Activated CD8-positive, alpha-beta T cell treated with anti-CD3 and anti-CD28 coated beads for 36 hours (primary cell): ENCODE results near the gene SIGLEC5. TPM values are rescaled to one million over a fixed set of nuclear protein-coding genes. Genes with fewer than 3 reads are reported as not detected.

Source experiments
- ATAC-seq: fragments of 200-7000 bp; cut with Tn5 transposase; one replicate; pipeline ENCODE4 v1.10.0; 2021; ENCODE audit warnings: mild to moderate bottlenecking, moderate library complexity
- CTCF ChIA-PET: fragments of 350-600 bp; sonication (Branson Sonifier 250); formaldehyde crosslinking; loops from one replicate; lab custom pipeline; 2021; ENCODE audit warnings: antibody characterized with exemption; lab: Charles Lee
- POLR2A ChIA-PET: fragments of 350-600 bp; sonication (Branson Sonifier 250); formaldehyde crosslinking; loops from one replicate; lab custom pipeline; 2021; ENCODE audit warnings: antibody characterized with exemption; lab: Charles Lee
- DNase-seq: peaks from one replicate; pipeline ENCODE4 v3.0.0-alpha.2; 2020
- H3K27ac Mint-ChIP-seq: one replicate; pipeline ENCODE4 v1.8.0; 2021; ENCODE audit warnings: mild to moderate bottlenecking, mixed read lengths
- H3K27me3 Mint-ChIP-seq: one replicate; pipeline ENCODE4 v1.8.0; 2021; ENCODE audit warnings: mixed read lengths
- H3K36me3 Mint-ChIP-seq: one replicate; pipeline ENCODE4 v1.8.0; 2021; ENCODE audit warnings: low read depth, mixed read lengths
- H3K4me1 Mint-ChIP-seq: one replicate; pipeline ENCODE4 v1.8.0; 2021; ENCODE audit warnings: low read depth, mixed read lengths
- H3K4me3 Mint-ChIP-seq: one replicate; pipeline ENCODE4 v1.8.0; 2021; ENCODE audit warnings: mild to moderate bottlenecking, moderate library complexity, mixed read lengths
- H3K9me3 Mint-ChIP-seq: one replicate; pipeline ENCODE4 v1.8.0; 2021; ENCODE audit warnings: mixed read lengths
- intact Hi-C: fragments of 100-400 bp; cut with micrococcal nuclease; formaldehyde crosslinking; loops from one replicate; pipeline ENCODE4 v1.10.0; 2022
- total RNA-seq, 2 experiments: library from RNA; stranded (reverse); gene quantifications; one replicate each; pipeline ENCODE4 v1.2.3, GENCODE V29; 2021
- TF ChIP-seq, protein P1 (sequence below): fragments of 200-600 bp; IDR thresholded peaks from one replicate; pipeline ENCODE4 v1.8.0; 2022; ENCODE audit warnings: antibody characterized with exemption, mild to moderate bottlenecking

Gene SIGLEC5
- total RNA-seq, 2 experiments from 2014 or later: not detected

DNA sequence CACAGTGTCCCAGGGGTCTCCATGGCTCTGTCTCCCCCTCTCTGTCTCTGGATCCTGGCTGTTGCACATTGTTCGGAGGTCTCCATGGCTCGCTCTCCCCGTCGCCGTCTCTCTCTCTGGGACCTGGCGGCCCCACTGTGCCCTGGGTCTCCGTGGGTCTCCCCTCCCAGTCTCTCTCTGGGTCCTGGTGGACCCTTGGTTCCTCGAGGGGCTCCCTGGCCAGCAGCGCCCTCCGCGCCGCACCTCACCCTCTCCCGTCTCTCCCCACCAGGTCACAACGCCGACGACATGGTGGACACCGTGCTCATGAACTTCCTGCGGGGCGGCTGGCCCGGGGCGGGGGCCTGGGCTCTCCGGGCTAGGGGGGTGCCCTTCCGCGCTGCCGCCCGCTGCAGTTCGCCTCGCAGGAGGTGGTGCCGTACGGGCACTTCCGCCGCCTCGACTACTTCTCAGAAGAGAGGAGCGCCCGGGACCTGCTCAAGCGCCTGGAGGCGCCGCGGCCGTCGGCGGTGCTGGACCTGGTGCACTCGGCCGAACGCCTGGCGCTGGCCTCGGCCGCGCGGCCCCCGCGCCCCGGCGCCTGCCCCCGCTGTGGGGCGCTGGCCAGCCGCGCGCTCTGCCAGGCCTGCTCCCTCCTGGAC is 29.1 kb downstream of the SIGLEC5 start:
- CTCF ChIA-PET: no interaction called here
- Mint-ChIP-seq H3K9me3 (peaks cover 1% of the 10 kb centered on the region), H3K27ac (no peak overlapping the region), H3K4me3 (no peak overlapping the region), H3K27me3 (peaks cover 32% of the 10 kb centered on the region), H3K4me1 (no peaks in the 10 kb centered on the region), H3K36me3 (peaks cover 4% of the 10 kb centered on the region)
- TF ChIP-seq, protein P1, sequence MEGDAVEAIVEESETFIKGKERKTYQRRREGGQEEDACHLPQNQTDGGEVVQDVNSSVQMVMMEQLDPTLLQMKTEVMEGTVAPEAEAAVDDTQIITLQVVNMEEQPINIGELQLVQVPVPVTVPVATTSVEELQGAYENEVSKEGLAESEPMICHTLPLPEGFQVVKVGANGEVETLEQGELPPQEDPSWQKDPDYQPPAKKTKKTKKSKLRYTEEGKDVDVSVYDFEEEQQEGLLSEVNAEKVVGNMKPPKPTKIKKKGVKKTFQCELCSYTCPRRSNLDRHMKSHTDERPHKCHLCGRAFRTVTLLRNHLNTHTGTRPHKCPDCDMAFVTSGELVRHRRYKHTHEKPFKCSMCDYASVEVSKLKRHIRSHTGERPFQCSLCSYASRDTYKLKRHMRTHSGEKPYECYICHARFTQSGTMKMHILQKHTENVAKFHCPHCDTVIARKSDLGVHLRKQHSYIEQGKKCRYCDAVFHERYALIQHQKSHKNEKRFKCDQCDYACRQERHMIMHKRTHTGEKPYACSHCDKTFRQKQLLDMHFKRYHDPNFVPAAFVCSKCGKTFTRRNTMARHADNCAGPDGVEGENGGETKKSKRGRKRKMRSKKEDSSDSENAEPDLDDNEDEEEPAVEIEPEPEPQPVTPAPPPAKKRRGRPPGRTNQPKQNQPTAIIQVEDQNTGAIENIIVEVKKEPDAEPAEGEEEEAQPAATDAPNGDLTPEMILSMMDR: no peak
- intact Hi-C loops: no loop called here
- DNase-seq (peak; percentile 17), ATAC-seq (peak; percentile 67)
- POLR2A ChIA-PET: no interaction called here

DNA sequence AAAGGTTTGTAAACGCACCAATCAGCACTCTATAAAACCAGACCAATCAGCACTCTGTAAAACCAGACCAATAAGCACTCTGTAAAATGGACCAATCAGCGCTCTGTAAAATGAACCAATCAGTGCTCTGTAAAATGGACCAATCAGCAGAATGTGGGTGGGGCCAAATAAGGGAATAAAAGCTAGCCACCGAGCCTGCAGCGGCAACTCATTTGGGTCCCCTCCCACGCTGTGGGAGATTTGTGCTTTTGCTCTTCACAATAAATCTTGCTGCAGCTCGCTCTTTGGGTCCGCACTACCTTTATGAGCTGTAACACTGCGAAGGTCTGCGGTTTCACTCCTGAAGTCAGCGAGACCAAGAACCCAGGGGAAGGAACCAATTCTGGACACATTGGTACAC is 31.1 kb downstream of the SIGLEC5 start:
- ATAC-seq (no peak), DNase-seq (no peak)
- TF ChIP-seq, protein P1: no peak
- H3K27me3 Mint-ChIP-seq: peaks cover 27% of the 10 kb centered on the region
- H3K9me3 Mint-ChIP-seq: no peaks in the 10 kb centered on the region
- ChIA-PET CTCF (no interaction called here), POLR2A (no interaction called here)
- peaks cover 4% of the 10 kb centered on the region for H3K36me3 Mint-ChIP-seq
- intact Hi-C loops: no loop called here
- peaks cover 6% of the 10 kb centered on the region for H3K4me1 Mint-ChIP-seq
- no peak overlapping the region for H3K4me3 Mint-ChIP-seq
- H3K27ac Mint-ChIP-seq: no peak overlapping the region

GRCh38 chr19:51598159-51598915 is 31.9 kb downstream of the SIGLEC5 start:
- H3K36me3 Mint-ChIP-seq: peaks cover 4% of the 10 kb centered on the region
- peaks cover 27% of the 10 kb centered on the region for H3K27me3 Mint-ChIP-seq
- POLR2A ChIA-PET: no interaction called here
- no peaks in the 10 kb centered on the region for H3K9me3 Mint-ChIP-seq
- DNase-seq (no peak), ATAC-seq (no peak)
- CTCF ChIA-PET: no interaction called here
- intact Hi-C loops: no loop called here
- no peak overlapping the region for H3K27ac Mint-ChIP-seq
- H3K4me3 Mint-ChIP-seq: no peak overlapping the region
- peaks cover 11% of the 10 kb centered on the region for H3K4me1 Mint-ChIP-seq
- TF ChIP-seq, protein P1: no peak

GRCh38 chr19:51595190-51596175 is 34.7 kb downstream of the SIGLEC5 start:
- H3K4me3 Mint-ChIP-seq: peak overlapping the region; percentile 80
- H3K9me3 Mint-ChIP-seq: no peaks in the 10 kb centered on the region
- TF ChIP-seq, protein P1: no peak
- H3K4me1 Mint-ChIP-seq: peaks cover 15% of the 10 kb centered on the region
- peaks cover 14% of the 10 kb centered on the region for H3K27me3 Mint-ChIP-seq
- POLR2A ChIA-PET: interaction anchor here (1.4 kb wide), 1 partner anchor 10 kb away, joined by 3 read pairs; no protein-coding TSS in a partner anchor
- no peak for ATAC-seq
- CTCF ChIA-PET: interaction anchor here (1.0 to 1.4 kb wide), 3 partner anchors 66 to 197 kb away, joined by 3 to 4 read pairs (median 3); no protein-coding TSS in a partner anchor
- no peak for DNase-seq
- H3K27ac Mint-ChIP-seq: peak overlapping the region; percentile 28
- no peaks in the 10 kb centered on the region for H3K36me3 Mint-ChIP-seq
- intact Hi-C loops: no loop called here
